ACHN (cell line): Measurements from ENCODE around the gene IGFLR1.
"Not testable (repeated sequence)": the region's sequence is repeated elsewhere in the genome, so short reads cannot be mapped to it uniquely, and the experiment has no call there.

Source experiments
- DNase-seq: peaks from one replicate; pipeline ENCODE4 v3.0.0-alpha.2; 2015
- in situ Hi-C: cut with HindIII; loops from 2 replicates; pipeline ENCODE4 v1.10.0; 2017; ENCODE audit warnings: low sequenced_read_pairs, low pct_ligation_motif_present, low pct_unique_long_range_greater_than_20kb

IGFLR1 gene

DNA sequence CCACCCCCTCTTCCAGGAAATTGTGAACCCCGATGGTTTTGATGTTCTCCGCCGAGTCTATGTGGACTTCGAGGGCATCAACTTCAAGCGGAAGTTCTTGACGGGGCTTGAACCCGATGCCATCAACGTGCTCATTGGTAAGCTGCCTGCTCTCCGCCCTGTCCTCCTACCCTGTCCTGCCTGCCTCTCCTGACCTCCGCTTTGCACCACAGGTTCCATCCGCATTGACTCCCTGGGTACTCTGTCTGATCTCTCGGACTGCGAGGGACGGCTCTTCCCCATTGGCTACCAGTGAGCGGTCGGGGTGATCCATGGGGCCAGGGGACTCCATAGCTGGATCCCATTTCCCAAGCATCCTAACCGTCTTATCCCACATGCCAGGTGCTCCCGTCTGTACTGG lies 11.9 kb downstream of the IGFLR1 start:
- in situ Hi-C loops: no loop called here
- no peak for DNase-seq

DNA sequence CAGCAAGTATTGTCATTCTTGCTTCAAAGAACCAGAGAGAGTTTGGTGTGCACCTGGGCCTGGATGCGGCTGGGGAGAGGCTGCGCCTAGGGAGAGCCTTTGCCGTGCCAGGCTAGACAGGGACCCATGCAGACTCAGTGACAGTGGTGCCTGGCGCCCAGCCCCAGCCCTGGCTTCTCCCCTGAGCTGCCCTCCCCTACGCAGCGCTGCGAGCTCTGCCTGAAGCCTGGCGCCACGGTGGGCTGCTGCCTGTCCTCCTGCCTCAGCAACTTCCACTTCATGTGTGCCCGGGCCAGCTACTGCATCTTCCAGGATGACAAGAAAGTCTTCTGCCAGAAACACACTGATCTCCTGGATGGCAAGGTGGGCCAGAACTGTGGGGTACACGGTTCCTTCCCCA lies 12.5 kb downstream of the IGFLR1 start:
- no peak for DNase-seq
- in situ Hi-C loops: no loop called here

- no peak for DNase-seq
- in situ Hi-C loops: no loop called here
These were observed 13.2 kb downstream of the IGFLR1 start for GRCh38 chr19:35729021-35729420.

DNA sequence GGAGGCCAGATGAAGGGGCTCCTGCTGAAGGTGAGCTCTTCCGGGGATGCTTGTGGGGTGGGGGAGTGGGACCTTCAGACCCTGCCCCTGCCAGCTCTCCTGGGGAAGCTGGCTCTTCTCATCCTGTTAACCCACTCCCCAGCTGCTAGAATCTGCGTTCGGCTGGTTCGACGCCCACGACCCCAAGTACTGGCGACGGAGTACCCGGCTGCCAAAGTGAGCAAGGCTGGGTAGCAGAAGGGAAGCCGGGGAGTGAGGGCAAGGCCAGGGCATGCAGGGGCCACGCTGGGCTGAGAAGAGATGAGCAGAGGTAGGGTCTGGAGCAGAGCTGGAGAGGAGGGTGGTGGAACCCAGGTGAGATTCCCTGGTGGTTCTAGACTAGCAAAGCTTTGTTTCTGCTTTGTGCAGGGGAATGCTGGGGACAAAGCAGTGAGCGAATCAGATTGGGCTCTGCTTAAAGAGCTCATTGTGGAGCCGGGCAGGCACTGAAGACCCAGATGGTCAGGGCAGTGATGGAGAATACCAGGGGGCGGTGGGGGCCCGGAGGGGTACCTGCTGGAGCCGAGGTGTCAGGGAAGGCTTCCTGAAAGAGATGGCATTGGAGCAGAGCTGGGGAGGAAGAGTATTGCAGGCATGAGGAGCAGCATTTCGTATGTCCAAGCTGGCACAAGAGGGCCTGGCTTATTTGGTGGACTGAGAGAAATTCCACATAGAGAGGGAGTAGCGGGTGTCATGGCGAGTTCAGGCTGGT lies 14.1 kb downstream of the IGFLR1 start:
- in situ Hi-C loops: no loop called here

DNA sequence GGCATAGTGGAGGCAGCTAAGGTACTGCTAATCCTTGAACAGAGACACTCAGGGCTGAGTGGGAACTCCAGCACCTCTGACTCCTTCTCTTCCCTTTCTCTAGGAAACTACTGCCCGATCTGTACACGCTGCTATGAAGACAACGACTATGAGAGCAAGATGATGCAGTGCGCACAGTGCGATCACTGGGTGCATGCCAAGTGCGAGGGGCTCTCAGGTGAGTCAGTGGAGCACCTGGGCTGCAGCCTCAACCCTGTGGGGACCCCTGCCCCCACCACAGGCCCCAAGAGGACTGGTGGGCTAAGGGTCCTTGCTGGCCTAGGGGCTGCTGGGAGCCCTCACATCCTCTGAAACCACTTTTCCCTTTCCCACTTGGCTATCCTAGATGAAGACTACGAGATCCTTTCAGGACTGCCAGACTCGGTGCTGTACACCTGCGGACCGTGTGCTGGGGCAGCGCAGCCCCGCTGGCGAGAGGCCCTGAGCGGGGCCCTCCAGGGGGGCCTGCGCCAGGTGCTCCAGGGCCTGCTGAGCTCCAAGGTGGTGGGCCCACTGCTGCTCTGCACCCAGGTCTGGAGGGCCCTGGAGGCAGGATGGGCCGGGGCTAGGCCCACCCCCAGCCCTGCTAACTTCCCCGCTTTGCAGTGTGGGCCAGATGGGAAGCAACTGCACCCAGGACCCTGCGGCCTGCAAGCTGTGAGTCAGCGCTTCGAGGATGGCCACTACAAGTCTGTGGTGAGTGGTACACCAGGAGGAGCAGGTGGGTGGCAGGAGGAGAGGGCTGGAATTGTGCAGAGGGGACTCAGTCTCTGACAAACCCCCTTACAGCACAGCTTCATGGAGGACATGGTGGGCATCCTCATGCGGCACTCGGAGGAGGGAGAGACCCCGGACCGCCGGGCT lies 14.9 kb downstream of the IGFLR1 start:
- in situ Hi-C loops: no loop called here

More for the DNA sequence above, 14.1 kb downstream of the IGFLR1 start:
- DNase-seq: no peak

DNA sequence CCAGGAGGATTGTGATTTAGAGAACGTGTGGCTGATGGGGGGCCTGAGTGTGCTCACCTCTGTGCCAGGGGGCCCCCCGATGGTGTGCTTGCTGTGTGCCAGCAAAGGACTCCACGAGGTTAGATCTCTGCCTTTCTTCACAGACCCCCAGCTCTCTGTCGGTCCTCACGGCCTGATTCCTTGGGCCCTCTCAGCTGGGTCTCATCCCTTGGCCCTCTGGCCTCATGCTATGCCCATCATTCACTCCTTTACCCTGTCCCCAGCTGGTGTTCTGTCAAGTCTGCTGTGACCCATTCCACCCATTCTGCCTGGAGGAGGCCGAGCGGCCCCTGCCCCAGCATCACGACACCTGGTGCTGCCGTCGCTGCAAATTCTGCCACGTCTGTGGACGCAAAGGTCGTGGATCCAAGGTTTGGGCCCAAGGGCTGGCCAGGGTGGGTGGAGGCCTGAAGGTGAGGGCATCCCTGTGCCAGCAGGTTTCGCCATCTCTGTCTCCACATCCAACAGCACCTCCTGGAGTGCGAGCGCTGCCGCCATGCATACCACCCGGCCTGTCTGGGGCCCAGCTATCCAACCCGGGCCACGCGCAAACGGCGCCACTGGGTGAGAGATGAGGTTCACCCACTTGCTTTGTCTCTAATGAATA lies 16.9 kb downstream of the IGFLR1 start:
- in situ Hi-C loops: no loop called here
- DNase-seq: no peak

More for the DNA sequence above, 14.9 kb downstream of the IGFLR1 start:
- DNase-seq: no peak

GRCh38 chr19:35724560-35724959 lies 17.7 kb downstream of the IGFLR1 start:
- DNase-seq: no peak
- in situ Hi-C loops: no loop called here

GRCh38 chr19:35724132-35724531 lies 18.1 kb downstream of the IGFLR1 start:
- in situ Hi-C loops, DNase-seq: not testable (repeated sequence)

- no peak for DNase-seq
- in situ Hi-C loops: no loop called here
These were observed 18.6 kb downstream of the IGFLR1 start for GRCh38 chr19:35723671-35724070.

DNA sequence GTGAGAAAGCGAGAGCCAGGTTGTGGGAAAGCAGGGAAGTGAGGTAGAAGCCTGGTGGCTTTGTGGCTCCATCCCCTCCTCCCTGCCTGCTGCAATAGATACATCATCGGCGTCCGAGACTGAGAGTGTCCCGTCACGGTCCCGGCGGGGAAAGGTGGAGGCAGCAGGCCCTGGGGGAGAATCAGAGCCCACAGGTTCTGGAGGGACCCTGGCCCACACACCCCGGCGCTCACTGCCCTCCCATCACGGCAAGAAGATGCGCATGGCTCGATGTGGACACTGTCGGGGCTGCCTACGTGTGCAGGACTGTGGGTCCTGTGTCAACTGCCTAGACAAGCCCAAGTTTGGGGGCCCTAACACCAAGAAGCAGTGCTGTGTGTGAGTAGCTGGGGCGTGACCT lies 19.4 kb downstream of the IGFLR1 start:
- in situ Hi-C loops: no loop called here
- no peak for DNase-seq

- in situ Hi-C loops: no loop called here
- no peak for DNase-seq
These were observed 19.8 kb downstream of the IGFLR1 start for GRCh38 chr19:35722461-35722860.

DNA sequence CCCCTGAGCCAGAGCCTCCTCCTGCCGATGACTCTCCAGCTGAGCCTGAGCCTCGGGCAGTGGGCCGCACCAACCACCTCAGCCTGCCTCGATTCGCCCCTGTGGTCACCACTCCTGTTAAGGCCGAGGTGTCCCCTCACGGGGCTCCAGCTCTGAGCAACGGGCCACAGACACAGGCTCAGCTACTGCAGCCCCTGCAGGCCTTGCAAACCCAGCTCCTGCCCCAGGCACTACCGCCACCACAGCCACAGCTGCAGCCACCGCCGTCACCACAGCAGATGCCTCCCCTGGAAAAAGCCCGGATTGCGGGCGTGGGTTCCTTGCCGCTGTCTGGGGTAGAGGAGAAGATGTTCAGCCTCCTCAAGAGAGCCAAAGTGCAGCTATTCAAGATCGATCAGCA lies 20.9 kb downstream of the IGFLR1 start:
- no peak for DNase-seq
- in situ Hi-C loops: no loop called here

GRCh38 chr19:35720648-35721047 lies 21.6 kb downstream of the IGFLR1 start:
- no peak for DNase-seq
- in situ Hi-C loops: no loop called here

DNA sequence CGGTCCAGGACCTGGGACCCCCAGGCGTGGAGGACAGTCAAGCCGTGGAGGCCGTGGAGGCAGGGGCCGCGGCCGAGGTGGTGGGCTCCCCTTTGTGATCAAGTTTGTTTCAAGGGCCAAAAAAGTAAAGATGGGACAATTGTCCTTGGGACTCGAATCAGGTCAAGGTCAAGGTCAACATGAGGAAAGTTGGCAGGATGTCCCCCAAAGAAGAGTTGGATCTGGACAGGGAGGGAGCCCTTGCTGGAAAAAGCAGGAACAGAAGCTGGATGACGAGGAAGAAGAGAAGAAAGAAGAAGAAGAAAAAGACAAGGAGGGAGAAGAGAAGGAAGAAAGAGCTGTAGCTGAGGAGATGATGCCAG lies 22.1 kb downstream of the IGFLR1 start:
- DNase-seq: no peak
- in situ Hi-C loops: no loop called here

GRCh38 chr19:35719402-35720162 lies 22.7 kb downstream of the IGFLR1 start:
- DNase-seq: no peak
- in situ Hi-C loops: no loop called here

DNA sequence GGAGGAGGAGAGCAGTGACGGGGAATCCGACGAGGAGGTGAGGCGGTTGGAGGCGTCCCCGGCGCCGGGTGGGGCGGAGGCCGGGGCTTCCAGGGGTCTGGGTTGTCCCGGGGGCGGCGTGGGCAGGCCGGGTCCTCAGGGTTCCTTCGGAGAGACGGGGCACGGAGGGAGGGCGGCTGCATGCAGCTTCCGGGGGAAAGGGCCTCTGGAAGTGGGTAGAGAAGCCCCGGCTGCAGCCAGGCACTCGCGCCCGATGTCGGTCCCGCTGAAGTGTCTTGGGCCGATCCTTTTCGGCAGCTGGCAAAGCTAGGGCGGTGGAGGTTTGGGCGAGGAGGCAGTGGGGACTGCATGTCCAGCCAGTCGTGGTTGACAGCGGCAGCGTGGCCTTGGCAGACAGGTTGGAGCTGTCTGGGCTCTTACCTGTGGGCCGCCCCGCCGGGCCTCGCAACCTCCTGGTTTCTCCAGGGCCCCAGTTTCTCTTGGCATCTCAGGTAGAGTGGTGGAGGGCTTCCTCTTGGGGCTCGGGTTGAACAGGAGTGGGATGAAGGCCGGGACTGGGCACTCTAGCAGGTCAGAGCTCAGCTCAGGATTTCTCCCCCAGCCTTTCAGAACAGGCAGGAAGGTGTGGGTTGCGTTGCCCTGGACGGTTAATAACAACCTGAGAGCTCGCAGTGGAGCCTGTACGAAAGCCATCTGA lies 23.8 kb downstream of the IGFLR1 start:
- peak; percentile 10 for DNase-seq
- in situ Hi-C loops: no loop called here

DNA sequence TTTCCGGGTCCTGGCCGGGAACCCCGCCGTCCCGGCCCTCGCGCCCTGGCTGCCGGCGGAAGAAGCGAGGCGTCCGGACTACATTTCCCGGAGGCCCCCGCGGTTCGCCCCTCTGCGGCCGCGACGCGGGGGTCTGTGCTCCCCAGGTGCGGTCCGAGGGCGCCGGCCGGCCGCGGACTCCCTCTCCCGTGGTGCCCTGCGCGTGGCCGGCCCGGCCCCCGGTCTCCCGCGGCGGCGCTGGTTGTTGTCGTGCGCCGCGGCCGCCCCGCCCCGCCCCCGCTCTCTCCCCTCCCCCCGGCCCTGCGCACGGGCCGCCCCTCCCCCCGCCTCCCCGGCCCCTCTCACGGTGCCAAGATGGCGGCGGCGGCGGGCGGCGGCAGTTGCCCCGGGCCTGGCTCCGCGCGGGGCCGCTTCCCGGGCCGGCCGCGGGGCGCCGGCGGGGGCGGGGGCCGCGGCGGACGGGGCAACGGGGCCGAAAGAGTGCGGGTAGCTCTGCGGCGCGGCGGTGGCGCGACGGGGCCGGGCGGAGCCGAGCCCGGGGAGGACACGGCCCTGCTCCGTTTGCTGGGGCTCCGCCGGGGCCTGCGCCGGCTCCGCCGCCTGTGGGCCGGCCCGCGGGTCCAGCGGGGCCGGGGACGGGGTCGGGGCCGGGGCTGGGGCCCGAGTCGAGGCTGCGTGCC lies 24.4 kb downstream of the IGFLR1 start, which contains the start of gene KMT2B:
TSS of gene KMT2B (plus strand) at position 339 of the 680 bp plus-strand sequence. CDS start at position 355, 16 bp downstream.
- DNase-seq: peak; percentile 90
- in situ Hi-C loops: no loop called here
